Activated T-helper 1 cell treated with Interleukin-2 at 50 U/mL for 16 hours (primary cell): ENCODE data around the gene SLC17A2.

ENCODE experiments used
- DNase-seq: peaks from one replicate; pipeline ENCODE4 v3.0.0-alpha.2; 2020; ENCODE audit warnings: low read depth

The SLC17A2 gene, protein sequence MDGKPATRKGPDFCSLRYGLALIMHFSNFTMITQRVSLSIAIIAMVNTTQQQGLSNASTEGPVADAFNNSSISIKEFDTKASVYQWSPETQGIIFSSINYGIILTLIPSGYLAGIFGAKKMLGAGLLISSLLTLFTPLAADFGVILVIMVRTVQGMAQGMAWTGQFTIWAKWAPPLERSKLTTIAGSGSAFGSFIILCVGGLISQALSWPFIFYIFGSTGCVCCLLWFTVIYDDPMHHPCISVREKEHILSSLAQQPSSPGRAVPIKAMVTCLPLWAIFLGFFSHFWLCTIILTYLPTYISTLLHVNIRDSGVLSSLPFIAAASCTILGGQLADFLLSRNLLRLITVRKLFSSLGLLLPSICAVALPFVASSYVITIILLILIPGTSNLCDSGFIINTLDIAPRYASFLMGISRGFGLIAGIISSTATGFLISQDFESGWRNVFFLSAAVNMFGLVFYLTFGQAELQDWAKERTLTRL

GRCh38 chr6:25930532-25931410 is at the start of gene SLC17A2:
TSS of gene SLC17A2 (minus strand) at chr6:25930691. CDS start at chr6:25925796, 4,895 bp downstream.
- no peak for DNase-seq

DNA sequence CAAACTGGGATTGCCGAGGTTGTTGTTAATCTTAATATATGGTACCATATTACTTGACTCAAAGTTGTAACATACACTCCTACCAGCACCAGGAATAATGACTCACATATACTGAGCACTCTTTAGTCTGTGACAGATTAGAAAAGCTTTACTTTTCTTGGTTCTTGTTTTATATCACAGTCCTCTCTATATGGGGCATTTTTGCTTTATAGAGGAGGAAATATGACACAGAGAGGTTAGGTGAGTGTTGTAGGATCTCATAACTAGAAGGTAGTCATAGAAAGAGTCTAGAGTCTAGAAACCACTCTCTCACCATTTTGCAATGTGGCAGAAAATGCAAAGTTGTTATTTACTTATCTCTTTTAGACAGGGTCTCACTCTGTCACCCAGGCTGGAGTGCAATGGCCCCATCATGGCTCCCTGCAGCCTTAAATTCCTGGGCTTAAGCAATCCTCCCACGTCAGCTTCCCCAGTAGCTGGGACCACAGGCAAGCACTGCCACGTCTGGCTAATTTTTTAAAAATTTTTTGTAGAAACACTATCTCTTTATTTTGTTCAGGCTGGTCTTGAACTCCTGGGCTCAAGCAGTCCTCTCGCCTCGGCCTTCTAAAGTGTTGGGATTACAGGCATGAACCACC is 45.6 kb upstream of the SLC17A2 start:
- no peak for DNase-seq

- DNase-seq, result no peak
Observed at GRCh38 chr6:25973923-25974555, 43.5 kb upstream of the SLC17A2 start.

DNA sequence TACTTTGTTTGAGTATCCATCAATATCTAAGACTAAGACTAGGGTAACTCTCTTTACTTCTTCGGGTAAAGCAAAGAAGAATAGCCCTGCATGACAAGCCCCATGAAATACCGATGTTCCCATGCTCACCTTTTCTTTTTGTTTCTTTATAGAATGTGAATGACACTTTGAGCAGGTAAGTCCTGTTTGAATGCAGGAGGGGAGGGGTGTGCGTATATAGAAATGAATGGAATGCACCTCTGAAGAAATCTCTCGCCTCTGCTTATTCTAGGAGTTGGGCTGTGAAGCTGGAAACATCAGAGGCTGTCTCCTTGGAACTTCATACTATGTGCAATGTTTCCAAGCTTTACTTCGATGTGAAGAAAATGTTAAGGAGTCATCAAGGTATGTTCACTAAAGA is 42.4 kb upstream of the SLC17A2 start:
- no peak for DNase-seq

DNA sequence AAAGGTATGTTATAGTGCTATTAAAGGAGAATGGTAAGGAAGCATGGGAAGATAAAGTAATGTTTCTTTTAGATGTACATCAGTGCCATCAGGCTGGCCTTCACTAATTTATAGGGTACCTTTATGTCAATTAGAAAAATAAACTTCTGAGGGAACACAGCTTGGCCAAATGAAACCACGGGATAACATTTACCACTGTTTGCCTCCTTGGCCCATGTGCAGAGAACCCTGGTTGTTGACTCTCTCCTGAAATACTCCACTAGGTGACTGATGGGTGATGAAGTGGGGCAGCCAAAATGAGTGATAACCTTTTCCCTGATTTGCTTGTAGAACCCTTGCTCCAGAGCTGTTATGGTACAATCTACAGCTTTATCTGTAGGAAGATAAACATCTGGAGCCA is 41.6 kb upstream of the SLC17A2 start:
- no peak for DNase-seq

DNA sequence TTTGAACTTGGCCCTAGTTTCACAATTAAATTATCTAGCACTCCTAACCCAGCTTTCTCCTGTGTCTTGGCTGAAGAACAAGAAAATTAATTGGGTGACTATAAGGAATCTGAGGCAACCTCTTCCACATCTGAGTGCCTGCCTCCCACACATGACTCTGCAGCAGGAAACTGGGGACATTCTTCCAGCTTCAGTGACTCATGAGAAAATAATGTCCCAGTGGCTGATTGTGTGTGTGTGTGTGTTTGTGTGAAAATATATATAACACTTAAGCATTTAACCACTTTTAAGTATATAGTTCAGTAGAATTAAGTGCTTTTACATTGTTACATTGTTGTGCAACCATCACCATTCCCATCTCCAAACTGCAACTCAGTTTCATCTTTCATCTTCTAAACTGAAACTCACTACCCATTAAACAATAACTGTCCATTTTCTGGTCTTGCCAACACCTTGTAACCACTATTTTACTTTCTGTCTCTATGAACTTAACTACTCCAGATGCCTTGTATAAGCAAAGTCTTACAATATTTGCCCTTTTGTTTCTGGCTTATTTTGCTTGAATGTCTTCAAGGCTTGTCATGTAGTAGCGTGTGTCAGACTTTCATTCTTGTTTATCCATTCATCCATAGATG is 40.8 kb upstream of the SLC17A2 start:
- no peak for DNase-seq

DNA sequence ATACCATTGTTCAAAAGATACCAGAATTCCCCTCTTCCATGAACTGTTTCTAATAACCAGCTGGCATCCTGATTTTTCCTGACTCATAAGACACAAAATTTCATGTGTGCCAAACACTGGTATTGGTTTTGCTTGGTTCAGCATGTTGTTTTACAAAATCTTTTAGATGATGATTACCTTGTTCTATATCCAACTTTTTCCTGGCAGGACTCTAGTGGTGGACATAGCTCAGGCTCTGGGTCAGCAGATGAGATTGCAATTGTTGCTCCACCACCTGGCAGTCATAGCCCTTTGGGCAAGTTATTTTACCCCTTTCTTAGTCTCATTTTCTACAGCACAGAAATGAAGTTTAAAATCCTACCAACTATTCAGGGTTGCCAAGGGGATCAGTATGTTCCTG is 38.3 kb upstream of the SLC17A2 start:
- no peak for DNase-seq

- DNase-seq, result no peak
Observed at GRCh38 chr6:25966711-25967110, 36.2 kb upstream of the SLC17A2 start.

DNA sequence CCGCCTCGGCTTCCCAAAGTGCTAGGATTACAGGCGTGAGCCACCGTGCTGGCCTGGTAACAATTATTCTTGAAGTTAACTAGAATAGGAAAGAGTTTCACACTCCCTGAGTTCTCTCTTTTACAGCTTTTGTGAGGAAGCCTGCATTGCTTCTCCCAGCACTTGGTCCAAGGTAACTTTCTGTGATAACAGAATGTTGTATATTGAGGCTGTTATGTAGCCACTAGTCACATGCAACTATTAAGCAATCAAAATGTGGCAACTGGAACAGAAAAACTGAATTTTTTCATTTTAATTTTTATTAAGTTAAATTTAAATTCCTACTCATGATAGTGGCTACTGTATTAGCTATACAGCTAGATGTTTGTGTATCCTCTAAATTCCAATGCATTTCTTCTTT is 34.6 kb upstream of the SLC17A2 start:
- DNase-seq, result no peak

GRCh38 chr6:25963426-25964123 is 33.1 kb upstream of the SLC17A2 start:
- DNase-seq, result no peak

GRCh38 chr6:25962149-25963127 is 31.9 kb upstream of the SLC17A2 start, which contains the start of gene TRIM38:
TSS of gene TRIM38 (plus strand) at chr6:25962802. CDS start at chr6:25966523, 3,721 bp downstream.
- peak; percentile 50 for DNase-seq

- DNase-seq, result no peak
Observed at GRCh38 chr6:25961619-25962148, 31.2 kb upstream of the SLC17A2 start.

DNA sequence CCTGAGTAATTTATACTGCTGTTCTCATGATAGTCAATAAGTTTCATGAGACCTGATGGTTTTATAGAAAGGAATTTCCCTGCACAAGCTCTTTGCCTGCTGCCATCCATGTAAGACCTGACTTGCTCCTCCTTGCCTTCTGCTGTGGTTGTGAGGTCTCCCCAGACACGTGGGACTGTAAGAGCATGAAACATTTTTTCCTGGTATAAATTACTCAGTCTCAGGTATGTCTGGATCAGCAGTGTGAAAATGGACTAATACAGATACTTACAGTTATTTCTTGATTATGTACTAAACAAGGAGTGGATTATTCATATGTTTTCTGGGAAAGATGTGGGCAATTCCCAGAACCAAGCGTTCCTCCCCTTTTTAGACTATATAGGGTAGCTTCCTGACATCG is 30.2 kb upstream of the SLC17A2 start:
- DNase-seq, result no peak

DNA sequence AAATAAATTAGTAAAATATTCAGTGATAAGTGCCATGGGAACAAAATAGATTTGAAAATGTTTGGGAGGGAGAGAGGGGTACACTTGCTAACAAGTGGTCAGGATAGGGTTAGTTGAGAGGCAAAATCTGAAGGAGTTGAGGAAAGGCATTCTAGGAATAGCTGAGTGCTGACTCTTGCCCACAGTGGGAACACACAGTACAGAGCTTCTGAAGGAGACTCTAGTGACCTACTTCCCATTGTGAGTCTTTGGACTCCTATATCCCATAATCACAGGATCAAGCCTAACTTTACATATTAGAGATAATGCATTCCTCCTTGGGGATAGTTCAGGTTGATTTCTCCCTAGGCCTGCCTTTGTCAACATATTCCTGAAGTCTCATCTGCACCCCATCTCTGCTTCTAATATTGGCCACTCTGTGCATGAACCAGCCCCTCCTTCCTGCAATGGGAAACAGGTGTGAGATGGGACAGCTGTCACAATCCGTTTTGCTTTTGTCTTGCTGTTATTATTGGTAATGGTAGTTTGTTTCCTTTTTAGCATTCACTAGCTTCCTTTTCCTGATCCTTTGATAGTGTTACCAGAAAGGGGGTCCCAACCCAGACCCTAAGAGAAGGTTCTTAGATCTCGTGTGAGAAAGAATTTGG is 29.5 kb upstream of the SLC17A2 start:
- DNase-seq, result no peak

GRCh38 chr6:25958700-25959162 is 28.2 kb upstream of the SLC17A2 start:
- no peak for DNase-seq

DNA sequence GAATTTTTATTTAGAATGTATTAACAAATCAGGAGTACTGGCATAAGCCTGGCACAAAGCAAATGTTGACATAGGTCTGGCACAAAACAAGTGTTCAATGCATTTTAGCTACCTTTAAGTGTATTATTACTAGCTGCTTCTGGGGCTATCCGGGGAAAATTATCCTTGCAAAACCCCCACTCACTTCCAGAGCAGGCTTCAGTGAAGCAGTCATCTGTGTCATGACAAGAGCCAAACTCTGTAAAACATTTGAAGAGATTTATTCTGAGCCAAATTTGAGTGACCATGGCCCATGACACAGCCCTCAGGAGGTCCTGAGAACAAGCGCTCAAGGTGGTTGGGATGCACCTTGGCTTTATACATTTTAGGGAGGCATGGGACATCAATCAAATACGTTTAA is 25.7 kb upstream of the SLC17A2 start:
- DNase-seq, result no peak

DNA sequence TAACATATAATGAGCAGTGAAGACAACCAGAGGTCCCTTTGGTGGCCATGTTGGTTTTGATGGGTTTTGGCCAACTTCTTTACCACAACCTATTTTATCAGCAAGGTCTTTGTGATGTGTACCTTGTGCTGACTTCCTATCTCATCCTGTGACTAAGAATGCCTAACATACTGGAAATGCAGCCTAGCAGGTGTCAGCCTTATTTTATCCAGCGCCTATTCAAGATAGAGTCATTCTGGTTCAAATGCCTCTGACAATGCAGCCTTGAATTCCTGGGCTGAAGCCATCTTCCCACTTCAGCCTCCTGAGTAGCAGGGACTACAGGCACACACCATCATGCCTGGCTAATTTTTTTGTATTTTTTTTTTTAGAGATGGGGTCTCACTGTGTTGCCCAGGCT is 24.3 kb upstream of the SLC17A2 start:
- no peak for DNase-seq

DNA sequence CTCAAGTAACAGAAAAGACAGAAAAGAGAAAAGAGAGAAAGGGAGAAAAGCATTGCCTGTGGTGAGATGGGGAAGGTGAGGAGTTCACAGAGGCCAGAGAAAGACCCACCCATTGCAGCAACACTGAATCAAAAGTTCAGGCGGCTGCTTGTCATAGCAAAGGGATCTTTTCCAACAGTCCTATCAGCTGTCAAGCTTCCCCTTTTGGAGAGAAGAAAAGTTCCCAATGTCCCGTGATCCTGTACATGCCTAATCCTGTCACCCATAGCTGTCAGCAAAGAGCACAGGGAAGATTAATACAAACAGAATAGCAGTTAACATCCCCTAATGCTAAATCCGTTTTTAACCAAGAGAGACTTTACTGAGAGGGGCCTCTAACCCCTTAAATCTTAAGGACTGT is 23.2 kb upstream of the SLC17A2 start:
- DNase-seq, result no peak

GRCh38 chr6:25952535-25952934 is 22.0 kb upstream of the SLC17A2 start:
- no peak for DNase-seq
